HG03108 (cell line): ENCODE data around the gene SPINK14.

Experiments
- ATAC-seq: cut with Tn5 transposase; IDR thresholded peaks from one replicate; pipeline ENCODE4 v1.9.1; 2021; ENCODE audit warnings: moderate library complexity; ENCODE audit not compliant: unreplicated experiment

Gene SPINK14

DNA sequence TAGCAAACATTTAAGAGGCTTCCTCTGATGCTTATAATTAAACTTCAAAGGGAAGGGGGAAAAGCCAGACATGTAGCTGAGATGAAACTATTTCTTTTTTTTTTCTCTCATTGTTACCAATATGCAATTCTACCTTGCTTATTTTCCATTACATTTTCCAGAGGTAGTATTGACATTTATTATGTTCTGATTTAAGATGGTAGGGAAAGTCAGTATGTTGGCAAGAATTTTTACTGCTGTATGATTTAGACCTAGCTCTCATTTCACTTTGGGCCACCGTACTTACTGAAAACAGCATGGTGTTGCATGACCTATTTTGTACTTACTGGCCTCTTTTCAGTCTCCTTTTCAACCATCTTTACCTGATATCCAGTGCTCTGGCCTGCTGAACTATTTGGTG, 24.9 kb downstream of the SPINK14 start:
- no peak for ATAC-seq

DNA sequence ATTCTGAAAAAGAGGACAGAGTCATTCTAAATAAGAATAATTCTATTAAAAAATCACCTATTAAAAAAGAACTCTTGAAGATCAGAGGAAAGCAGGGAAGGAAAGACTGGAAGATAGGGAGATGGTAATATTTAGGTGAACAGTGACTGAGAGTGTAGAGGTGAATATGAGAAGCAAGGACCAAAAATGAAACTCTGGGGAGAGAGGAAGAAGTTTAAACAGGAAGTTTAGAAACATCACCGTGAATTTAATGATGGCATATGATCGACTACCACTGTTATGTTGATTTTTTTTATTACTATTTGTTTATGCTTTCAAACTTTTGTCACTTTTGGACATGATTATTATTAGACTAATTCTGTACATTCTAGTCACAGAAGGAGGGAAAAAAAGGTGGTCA, 32.8 kb downstream of the SPINK14 start:
- no peak for ATAC-seq

GRCh38 chr5:148202531-148203203, 34.3 kb downstream of the SPINK14 start, which contains the start of gene SPINK6:
Gene SPINK6, plus strand, starts transcription at chr5:148203042. Its CDS starts 55 bp downstream, at chr5:148203097.
- ATAC-seq, result no peak

DNA sequence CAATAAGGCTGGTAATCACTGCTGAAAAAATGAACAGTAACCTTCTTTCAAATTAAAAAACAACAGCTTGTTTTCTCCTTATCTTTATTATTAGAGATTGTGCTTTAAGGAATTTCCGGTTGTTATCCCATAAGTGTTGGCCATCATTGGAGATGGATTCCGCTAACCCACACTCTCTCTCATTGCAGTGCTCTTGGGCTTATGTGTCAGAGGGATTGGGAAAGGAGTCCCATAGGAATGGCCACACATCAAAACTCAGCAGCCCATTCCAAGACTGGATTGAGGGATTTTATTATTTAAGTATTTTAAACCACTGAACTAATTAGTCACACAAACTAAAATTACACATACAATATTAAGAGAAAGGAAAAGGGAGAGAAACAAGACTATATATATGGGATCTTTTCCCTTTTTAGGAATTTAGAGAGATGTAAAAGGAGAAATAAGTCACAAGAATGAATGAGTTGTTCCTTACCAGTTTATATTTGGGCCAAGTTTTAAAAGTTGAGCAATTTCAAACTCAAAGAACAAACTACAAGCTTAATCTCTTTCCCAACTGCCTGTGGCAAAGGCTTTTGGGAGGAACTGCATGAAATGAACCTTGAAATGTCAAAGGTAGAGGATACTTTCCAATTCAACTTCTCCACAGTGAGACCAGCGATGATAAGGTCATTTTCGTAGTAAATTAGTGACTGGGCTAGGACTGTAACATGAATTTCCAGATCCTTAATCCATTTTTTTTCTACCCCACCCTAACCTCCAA, 36.9 kb downstream of the SPINK14 start:
- no peak for ATAC-seq

- no peak for ATAC-seq
Observed at GRCh38 chr5:148205865-148206264, 37.5 kb downstream of the SPINK14 start.

DNA sequence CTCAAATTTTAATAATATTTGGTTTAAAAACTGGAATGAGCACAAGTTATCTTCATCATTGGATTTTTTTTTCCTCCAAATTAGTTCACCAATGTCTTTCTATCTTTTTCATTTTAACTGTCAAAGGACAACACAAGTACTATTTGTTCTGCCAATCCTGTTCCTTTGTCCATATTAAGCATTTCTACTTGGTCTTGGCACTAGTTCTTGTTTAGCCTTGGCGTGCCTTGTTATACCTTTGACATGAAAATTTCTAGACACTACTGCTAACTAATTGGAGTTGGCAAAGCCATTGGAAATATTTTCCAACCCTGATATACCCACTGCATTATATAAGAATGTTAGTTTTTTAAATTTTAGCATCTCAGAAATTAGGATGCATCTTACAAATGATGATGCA, 38.3 kb downstream of the SPINK14 start:
- no peak for ATAC-seq

- ATAC-seq, result no peak
Observed at GRCh38 chr5:148208226-148208625, 39.9 kb downstream of the SPINK14 start.

DNA sequence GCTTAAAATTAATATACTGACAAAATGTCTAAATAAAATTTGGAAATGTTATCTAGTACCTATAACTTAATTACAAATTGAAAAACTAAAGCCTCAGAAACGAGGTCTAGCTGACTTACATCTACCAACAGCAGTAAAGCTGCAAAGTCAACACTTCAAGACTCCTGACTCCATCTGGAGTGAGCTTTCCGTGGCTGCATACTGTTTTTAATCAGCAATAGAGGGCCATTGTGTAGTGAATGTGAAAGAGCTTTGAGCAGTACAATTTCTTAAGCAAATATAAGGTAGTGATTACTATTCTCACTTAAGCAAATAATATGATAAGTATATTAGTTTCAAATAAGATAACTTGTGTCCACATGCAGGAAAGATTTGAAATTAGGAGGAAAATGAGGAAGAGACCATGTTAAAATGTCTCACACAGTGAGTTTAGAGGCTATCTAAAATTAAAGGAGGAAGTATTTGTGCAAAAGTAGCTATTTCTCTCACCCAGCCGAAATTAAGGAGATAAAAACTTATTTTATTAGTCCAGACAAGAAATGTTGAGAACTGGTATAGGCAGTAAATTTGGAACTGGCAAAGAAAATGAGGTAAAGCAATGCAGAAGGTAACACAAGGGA, 40.9 kb downstream of the SPINK14 start:
- ATAC-seq, result no peak

DNA sequence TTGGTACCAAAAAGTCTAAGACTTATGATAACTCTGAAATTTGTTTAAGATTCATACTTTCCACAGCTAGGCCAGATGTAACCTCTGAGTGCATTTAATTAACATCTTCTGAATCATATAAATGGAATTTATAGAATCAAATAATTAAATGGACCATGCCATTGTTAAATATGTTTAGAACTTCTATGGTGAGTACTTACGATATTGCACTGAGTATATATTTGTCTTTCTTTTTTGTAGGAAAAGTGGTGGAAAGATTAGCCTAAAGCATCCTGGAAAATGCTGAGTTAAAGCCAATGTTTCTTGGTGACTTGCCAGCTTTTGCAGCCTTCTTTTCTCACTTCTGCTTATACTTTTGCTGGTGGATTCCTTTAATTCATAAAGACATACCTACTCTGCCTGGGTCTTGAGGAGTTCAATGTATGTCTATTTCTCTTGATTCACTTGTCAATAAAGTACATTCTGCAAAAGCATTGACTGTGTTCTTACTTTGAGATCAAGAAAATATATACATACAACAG, 46.4 kb downstream of the SPINK14 start:
- ATAC-seq, result no peak

DNA sequence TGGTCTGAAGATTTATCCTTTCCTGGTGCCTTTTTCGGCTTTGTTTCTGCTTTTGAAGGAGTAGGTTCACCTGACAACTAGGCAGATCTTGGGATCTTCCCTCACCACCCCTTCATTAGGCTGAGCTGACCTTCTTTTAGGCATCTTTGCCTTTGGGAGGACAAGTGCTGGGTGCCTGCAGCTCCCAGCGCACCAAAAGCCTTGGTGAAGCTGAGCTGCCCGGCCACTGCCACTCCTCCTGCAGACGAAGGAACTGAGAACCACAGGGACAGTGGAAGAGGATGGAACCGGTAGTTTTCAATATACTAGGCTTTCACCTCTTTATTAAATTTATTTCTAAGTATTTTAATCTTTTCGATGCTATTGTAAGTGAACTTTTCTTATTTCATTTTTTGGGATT, 53.2 kb downstream of the SPINK14 start:
- no peak for ATAC-seq

DNA sequence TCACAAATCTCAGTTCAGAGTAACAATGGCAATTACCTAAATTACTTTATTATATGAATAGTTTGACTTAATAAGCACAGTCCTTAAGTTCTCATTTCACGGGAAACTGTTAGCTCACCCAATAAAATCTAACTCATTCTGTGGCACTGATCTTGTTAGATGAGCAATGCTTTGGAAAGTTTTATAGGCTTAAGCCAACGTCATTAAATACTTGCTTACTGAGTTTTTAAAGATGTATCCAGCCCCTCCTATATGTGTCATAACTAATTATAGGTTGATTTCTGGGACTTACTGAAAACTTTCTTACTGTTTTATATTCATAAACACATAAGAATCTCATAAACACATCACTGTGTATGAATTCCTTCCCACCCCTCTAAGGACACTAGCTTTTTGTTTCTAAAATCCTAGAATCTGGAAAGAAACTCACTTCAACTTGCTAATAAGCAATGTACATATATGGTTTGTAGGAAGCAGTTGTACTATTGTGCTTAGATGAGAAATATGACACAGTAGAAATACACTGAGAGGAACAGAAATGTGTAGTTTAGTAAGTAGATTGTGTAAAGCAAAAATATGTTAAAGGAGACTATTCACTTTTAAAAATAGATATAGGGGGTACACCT, 55.9 kb downstream of the SPINK14 start:
- no peak for ATAC-seq
